ENCODE measurements around the gene ELAPOR2.

GRCh38 chr7:87058744-87059524 lies 520 bp downstream of the ELAPOR2 start:
- TF ChIP-seq CTCF (IDR thresholded peaks at IDR 0.05; ENCODE audit: low read length) (no peak), EZH2 (optimal IDR thresholded peaks at IDR 0.05; ENCODE audit: low read depth, low read length) (no peak), EZH2phosphoT487 (IDR thresholded peaks at IDR 0.05; ENCODE audit: low read length) (no peak)
